HG03558 (cell line): ENCODE measurements around the gene TMEM19.
A peak's percentile ranks its signal among the peaks of the same experiment; 100 is the strongest.
"Not testable (repeated sequence)": the region's sequence is repeated elsewhere in the genome, so short reads cannot be mapped to it uniquely, and the experiment has no call there.

Experiments used
- ATAC-seq: cut with Tn5 transposase; IDR thresholded peaks from one replicate; pipeline ENCODE4 v1.9.1; 2021; ENCODE audit warnings: moderate number of reproducible peaks; ENCODE audit not compliant: unreplicated experiment; ENCODE audit errors: extremely low read depth

TMEM19 gene

DNA sequence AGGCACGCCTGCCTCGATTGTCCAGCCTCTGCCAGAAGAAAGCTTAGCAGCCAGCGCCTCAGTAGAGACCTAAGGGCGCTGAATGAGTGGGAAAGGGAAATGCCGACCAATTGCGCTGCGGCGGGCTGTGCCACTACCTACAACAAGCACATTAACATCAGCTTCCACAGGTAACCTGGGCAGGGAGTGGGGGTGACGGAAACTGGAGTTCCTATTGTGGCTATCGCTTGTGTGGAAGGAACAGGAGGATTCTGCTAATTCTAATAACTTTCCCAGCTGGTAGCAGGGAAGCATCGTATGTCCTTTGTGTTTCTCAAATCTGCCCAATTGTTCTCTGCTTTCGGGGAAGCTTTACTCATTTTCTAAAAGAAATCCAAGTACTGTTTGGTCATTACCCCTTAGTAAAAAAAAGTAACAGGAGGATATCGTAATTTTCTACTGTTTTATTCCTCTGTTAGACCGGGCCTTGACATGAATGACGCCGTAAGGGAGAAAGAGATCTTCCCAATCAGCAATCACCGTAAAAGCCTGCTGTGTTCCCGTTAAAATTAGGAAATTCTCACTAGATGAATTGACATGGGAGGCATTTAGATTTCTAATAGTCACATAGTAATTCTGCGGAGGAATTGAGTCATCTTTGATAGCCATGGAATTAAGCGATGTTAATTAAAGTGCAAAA, 21.3 kb upstream of the TMEM19 start:
- no peak for ATAC-seq

DNA sequence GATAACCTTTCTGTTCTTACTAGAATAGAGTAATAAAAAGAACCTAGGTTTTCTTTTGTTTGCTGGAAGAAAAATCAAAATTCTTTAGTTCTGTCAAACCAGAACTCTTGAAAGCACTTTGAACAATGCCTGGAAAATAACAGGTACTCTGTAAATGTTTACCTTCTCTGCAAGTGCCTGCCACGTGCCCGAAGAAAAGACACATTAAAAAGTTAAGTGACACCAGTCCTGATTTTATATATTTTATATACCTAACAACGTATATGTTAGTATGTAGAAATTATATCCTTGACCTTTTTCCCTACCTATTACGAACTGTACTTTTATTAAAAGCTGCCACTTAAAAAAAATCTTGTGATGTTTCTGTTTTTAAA, 20.8 kb upstream of the TMEM19 start:
- no peak for ATAC-seq

DNA sequence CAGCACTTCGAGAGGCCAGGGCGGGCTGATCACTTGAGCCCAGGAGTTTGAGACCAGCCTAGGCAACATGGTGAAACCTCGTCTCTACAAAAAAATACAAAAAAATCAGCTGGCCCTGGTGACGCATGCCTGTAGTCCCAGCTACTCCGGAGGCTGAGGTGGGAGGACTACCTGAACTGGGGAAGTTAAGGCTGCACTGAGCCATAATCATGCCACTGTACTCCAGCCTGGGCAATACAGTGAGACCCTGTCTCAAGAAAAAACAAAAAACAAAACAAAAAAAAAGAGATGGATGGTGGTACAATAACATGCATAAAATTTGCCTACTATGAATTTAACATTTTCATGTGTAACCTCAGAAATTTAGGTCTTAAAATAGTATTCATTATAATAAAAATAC, 19.6 kb upstream of the TMEM19 start:
- ATAC-seq = no peak

DNA sequence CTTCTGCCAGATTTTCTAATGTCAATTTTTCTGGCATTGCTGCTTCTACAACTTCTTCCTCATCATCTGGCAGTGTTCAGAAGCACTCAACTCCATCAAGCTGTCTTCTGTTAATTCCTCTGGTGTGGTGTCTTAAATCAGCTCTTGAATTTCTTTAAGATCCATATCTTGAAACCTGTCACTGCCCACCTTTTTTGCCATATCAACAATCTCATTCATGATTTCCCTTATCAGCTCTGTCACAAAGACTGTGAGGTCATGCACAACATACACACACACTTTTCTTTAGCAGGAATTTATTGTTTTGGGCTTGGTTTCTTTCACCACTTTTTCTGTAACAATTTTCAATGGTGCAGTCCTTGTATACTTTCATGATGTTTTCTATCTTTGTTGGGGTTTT, 14.6 kb upstream of the TMEM19 start:
- ATAC-seq = no peak

DNA sequence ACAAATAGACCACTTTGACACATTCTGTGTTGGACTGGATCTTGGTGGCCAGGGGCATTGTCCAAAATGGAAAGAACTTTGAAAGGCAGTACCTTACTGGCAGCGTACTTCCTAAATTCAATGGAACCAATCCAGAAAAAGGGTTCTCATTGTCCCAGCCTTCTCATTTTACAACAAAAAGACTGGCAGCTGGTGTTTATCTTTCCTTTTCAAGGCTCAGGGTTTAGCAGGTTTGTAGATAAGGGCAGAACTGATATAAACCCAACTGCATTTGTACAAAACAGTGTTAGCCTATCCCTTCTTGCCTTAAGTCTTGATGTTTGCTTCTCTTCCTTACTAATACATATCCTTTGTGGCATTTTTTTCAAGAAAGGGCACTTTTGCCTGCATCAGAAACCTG, 14.1 kb upstream of the TMEM19 start:
- ATAC-seq = no peak

DNA sequence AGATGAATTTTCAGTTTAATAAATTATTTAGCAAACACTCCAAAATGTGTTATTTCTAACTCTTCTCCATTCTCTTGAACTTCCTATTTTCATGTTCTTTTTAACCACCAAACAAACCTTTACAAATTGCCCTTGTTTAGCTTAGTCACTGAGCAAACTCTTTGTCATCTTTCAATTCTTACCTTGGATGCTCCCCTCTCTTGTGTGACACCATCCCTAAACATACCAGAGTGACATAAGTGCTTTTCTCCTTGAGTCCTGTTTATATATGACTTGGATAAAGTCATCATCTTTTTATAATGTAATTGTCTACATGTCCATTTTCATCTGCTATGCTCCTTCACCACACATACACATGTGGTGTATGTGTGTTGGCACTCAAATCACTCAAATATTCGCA, 3.4 kb upstream of the TMEM19 start:
- no peak for ATAC-seq

DNA sequence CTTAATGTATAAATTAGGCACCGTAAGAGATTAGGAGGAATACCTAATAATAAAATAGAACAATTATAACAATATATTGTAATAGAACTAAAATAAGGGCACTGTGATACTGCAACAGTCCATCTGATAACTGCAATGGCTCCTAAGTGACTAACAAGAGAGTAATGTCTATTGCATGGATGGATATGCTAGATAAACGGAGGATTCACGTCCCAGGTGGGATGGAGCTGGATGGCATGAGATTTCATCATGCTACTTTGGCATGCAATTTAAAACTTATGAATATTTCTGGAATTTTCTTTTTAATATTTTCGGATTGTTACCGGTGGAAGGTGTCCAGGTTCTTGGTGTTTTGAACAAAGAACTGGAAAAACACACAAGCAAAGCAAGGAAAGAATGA, 2.2 kb upstream of the TMEM19 start:
- ATAC-seq = no peak

DNA sequence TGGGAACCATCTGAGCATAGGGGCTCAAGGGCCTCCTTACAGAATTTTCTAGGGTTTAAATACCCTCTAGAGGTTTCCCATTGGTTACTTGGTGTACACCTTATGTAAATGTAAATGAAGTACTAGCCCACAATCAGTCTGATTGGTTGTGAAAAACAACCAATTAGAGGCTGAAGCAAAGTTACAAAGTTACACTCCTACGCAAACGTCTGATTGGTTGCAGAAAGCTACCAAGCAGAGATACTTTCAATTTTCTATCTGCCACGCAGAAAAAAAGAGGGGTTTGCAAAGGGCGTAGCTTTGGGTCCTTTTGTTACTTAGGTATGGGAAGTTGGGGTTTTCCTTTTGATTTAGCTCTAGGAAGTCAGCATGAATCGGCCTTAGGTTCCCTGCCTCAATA, 1.8 kb upstream of the TMEM19 start:
- no peak for ATAC-seq

DNA sequence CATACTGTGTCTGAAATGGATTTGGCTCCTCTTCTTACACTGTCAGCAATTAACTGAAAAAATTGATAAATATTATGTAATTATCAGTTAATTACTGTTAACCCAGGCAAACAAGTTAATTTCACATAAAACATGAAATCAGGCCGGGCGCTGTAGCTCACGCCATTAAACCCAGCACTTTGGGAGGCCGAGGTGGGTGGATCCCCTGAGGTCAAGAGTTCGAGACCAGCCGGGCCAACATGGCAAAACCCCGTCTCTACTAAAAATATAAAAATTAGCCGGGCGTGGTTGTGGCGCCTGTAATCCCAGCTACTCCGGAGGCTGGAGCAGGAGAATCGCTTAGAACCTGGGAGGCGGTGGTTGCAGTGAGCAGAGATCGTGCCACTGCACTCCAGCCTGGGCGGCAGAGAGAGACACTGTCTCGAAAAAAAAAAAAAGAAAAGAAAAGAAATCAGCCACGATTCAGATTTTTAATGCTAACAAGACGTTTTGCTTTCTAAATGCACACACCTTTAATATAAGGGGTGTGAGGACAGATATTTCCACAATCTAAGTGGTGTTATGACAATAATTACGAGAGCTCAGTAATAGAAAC, 473 bp upstream of the TMEM19 start:
- ATAC-seq = no peak

DNA sequence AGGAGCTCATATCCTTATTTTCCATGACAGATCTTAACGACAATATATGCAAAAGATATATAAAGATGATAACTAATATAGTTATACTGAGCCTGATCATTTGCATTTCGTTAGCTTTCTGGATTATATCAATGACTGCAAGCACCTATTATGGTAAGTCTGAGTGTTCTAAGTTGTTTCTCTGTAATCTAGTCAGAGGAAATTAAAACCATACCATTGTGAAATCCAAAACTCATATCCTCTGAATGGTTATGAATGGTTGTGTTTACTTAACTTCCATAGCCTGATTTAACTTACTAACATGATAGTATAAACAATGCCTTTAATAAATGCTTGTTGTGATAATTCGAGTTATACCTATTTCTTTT, 760 bp downstream of the TMEM19 start:
- no peak for ATAC-seq

DNA sequence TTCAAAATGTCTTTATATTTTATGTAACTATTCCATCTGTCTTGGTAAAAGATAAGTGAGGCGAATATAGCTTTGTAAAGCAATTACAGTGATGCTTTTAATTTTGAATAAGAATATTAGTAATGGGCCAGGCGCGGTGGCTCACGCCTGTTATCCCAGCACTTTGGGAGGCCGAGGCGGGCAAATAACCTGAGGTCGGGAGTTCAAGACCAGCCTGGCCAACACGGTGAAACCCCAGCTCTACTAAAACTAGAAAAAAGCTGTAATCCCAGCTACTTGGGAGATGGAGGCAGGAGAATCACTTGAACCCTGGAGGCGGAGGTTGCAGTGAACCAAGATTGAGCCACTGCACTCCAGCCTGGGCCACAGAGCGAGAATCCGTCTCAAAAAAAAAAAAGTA, 1.3 kb downstream of the TMEM19 start:
- ATAC-seq = not testable (repeated sequence)

DNA sequence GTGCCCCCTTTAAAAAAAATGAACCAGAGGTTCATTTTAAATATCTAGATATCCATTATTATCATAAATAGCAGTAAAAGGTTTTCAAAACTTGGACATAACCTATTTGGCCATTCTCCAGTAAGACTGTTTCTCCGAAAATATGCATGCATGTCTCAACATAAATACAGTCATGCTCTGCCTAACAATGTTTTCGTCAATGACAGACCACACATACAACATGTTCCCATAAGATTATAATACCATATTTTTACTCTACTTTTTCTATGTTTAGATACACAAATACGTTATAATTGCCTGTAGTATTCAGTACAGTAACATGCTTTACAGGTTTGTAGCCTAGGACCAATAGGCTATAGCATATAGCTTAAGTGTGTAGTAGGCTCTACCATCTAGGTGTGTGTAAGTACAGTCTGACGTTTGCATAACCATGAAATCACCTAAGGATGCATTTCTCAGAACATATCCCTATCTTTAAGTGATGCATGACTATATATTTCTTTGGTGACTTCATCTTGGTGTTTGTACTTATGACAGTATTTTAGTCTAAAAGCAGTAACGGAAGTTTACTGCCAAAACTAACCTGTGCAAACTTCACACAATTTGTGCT, 3.2 kb downstream of the TMEM19 start:
- no peak for ATAC-seq

DNA sequence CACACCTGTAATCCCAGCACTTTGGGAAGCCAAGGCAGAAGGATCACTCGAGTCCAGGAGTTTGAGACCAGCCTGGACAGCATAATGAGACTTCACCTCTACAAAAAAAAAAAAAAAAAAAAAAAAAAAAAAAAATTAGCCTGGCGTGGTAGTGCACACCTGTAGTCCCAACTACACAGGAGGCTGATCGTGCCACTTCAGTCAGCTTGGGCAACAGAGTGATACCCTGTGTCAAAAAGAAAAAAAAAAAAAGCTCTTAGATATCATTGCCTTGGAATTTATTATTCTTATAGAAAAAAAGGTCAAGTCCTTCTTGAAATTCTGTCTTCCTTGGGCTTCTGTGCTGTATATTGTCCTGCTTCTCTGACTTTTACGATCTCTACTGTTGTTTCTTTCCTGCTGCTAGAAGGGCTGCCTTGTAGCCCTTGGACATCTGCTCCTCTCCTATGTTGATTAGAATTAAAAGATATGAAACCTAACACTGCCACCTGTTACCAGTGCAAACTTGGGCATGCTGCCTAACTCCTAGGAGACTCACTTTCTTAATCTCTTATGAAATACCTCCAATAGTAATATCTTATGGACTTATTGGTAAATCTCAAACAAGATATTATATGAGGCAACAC, 5.7 kb downstream of the TMEM19 start:
- ATAC-seq = no peak

DNA sequence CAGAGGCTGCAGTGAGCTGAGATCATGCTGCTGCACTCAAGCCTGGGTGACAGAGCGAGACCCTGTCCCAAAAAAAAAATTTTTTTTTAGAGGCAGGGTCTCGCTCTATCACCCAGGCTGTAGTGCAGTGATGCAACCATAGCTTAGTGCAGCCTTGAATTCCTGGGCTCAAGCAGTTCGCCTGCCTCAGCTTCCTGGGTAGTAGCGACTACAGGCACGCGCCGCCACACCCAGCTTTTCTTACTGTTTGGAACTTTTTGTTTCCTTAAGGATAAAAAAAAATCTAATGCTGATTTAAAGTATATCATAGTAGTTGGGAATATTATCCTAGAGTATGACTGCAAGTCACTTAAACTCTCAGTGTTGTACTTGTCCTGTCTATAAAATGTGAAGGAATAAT, 7.2 kb downstream of the TMEM19 start:
- ATAC-seq = no peak

DNA sequence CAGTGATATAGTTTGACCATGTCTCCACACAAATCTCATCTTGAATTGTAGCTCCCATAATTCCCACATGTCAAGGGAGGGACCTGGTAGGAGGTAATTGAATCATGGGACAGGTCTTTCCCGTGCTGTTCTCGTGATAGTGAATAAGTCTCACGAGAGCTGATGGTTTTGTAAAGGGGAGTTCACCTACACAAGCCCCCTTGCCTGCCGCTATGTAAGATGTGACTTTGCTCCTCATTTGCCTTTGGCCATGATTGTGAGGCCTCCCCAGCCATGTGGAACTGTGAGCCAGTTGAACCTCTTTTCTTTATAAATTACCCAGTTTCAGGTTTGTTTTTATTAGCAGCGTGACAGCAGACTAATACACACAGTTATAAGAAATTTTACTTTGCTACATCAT, 7.8 kb downstream of the TMEM19 start:
- not testable (repeated sequence) for ATAC-seq

DNA sequence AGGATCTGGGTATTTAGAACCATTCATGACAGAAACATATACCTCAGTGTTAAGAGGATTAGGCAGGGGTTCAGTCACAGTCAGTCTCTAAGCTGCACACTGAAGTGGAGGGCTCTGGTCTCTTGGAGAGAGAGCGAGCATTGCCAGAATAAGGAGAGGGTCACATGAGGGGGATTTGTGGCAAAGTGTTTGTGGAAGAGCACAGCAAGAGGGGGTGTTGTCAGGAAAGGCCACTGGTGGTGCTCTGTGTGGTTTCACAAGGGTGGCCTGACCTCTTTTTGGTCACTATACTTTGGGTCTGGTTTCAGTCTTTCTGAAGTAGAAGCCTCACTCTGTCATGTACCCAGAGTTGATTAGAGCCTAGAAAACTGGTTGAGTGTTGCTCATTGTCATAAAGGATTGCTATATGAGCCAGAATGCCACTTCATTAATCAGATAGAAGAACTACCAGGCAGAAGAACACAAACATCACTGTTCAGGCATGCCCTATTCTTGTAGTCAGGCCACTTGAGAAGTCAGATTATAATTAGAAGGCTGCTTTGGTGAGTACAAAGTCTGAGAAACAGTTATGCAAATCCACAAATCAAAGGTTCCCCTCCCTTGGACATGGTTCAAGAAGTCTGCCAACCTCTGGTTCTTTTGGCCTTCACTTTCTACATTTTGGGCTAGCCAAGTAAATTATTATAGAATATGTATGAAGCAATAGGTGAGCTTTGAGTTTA, 8.4 kb downstream of the TMEM19 start:
- peak; percentile 87 for ATAC-seq

DNA sequence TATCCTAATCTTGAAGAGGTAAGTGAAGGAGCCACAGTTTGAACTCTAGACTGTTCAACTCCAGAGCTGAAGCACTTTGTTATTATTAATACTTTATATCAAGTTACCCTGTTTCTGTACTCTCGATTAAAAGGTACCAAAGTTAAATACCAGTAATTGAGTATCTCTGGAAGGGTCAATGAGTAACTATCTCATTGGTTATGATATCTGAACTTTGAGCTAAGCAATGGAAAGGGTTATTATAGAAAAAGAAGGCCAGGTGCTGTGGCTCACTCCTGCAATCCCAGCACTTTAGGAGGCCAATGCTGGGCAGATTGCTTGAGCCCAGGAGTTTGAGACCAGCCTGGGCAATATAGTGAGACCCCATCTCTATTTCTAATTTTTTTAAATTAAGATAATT, 9.9 kb downstream of the TMEM19 start:
- no peak for ATAC-seq

DNA sequence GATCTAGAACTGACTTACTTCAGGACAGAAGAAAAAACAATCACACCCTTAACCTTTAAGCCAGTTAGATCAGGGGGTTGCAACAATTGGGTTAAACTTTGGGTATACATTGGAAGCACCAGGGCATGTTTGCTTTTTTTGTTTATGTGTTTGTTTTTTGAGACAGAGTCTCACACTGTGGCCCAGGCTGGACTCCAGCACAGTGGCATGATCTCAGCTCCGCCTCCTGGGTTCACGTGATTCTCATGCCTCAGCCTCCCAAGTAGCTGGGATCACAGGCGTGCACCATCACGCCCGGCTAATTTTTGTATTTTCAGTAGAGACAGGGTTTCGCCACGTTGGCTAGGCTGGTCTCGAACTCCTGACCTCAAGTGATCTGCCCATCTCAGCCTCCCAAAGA, 16.3 kb downstream of the TMEM19 start:
- not testable (repeated sequence) for ATAC-seq

DNA sequence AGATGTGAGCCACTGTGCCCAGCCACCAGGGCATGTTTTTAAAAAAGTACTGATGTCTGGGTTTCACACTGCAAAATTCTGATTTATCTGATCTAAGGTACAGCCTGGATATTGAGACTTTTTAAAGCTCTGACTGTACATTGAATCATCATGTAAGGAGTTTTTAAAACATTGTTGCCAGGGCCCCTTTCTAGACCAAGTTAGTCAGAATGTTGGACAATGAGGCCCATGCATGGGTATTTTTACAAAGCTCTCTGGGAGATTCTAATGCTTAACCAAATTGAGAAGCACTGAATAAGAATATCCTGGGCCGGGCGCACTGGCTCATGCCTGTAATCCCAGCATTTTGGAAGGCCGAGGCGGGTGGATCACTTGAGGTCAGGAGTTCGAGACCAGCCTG, 16.7 kb downstream of the TMEM19 start:
- ATAC-seq = no peak

DNA sequence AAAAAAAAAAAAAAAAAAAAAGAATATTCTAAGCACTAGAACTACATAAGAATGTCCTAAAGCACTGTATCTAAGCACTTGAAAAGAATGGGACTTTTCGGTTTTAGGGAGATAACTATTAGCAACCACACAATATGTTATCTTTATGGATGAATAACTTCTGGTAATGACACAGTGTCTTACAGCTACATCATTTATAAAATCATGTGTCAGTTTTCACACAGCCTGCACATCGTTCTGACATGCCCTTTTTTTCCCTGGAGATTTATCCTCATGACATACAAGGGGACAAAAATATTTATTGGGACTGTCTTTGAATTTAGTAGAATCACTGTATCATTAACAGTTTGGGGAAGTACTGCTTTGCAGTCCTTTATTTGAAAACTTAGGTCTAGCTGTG, 17.3 kb downstream of the TMEM19 start:
- ATAC-seq = no peak

DNA sequence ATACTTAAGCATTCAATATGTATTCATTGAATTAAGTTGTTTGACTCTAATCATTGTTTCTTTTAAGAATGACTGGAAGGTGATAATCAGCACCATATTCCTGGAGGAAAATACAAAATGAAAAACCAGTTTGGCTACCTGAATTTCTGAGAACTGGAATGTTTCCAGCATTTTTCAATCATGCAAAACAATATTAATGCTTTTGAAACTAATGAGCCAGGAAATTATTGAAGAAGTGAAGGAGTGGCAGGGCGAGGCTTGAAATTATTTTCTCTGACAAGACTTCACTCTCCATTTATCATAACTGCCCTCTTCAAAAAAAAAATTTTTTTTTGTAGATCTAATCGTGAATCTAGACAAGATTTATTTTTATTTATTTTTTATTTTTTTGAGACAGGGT, 19.0 kb downstream of the TMEM19 start:
- no peak for ATAC-seq
